Activated naive CD4-positive, alpha-beta T cell treated with anti-CD3 and anti-CD28 coated beads for 36 hours (primary cell): ENCODE measurements around the gene NAPSA. TPM values are rescaled to one million over a fixed set of nuclear protein-coding genes. Genes with fewer than 3 reads are reported as not detected.

ENCODE experiments used
- CTCF ChIA-PET: fragments of 350-600 bp; sonication (Branson Sonifier 250); formaldehyde crosslinking; loops from one replicate; lab custom pipeline; 2021; ENCODE audit warnings: antibody characterized with exemption; lab: Charles Lee
- DNase-seq: peaks from one replicate; pipeline ENCODE4 v3.0.0-alpha.2; 2020
- H3K27ac Mint-ChIP-seq: one replicate; pipeline ENCODE4 v1.8.0; 2021; ENCODE audit warnings: mild to moderate bottlenecking, mixed read lengths
- H3K27me3 Mint-ChIP-seq: one replicate; pipeline ENCODE4 v1.8.0; 2021; ENCODE audit warnings: low read depth, mixed read lengths
- H3K36me3 Mint-ChIP-seq: one replicate; pipeline ENCODE4 v1.8.0; 2021; ENCODE audit warnings: low read depth, mixed read lengths
- H3K4me1 Mint-ChIP-seq: one replicate; pipeline ENCODE4 v1.8.0; 2021; ENCODE audit warnings: low read depth, mixed read lengths
- H3K4me3 Mint-ChIP-seq: one replicate; pipeline ENCODE4 v1.8.0; 2021; ENCODE audit warnings: mild to moderate bottlenecking, moderate library complexity, mixed read lengths
- H3K9me3 Mint-ChIP-seq: one replicate; pipeline ENCODE4 v1.8.0; 2021; ENCODE audit warnings: mixed read lengths
- intact Hi-C: fragments of 100-400 bp; cut with micrococcal nuclease; formaldehyde crosslinking; loops from one replicate; pipeline ENCODE4 v1.15.1; 2023
- total RNA-seq, 2 experiments: library from RNA; stranded (reverse); gene quantifications; one replicate each; pipeline ENCODE4 v1.2.3, GENCODE V29; 2021

Gene NAPSA
- total RNA-seq, 2 experiments from 2014 or later, result 40.2 to 41.0 TPM

DNA sequence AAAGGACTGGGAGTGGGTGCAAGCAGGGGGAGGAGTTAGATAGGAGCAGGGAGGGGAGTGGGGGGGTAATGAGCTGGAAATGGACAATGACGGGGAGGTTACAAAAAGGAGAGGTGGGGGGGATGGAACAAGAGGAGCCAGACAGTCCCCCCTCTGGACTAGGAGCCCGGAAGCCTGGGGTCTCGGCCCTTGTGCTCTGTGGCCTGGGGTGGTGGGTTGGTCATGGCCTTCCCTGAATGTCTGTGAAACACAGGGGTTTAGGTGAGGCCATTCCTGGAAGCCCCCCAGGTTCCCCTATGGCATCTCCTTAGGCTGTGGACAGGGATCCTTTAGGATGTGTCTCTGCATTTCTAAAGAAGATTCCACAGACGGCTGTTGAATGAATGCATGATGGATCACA, 48.3 kb downstream of the NAPSA start:
- Mint-ChIP-seq H3K36me3 (no peaks in the 10 kb centered on the region), H3K27me3 (peaks cover 47% of the 10 kb centered on the region), H3K4me1 (peaks cover 14% of the 10 kb centered on the region), H3K9me3 (no peaks in the 10 kb centered on the region), H3K27ac (no peak overlapping the region), H3K4me3 (no peak overlapping the region)
- intact Hi-C loops, result loop anchor here (2.0 kb wide), 1 partner anchor 16 kb away; no protein-coding TSS in a partner anchor
- CTCF ChIA-PET, result no interaction called here
- DNase-seq, result no peak

- Mint-ChIP-seq H3K36me3 (no peaks in the 10 kb centered on the region), H3K4me3 (no peak overlapping the region), H3K27ac (no peak overlapping the region), H3K27me3 (peaks cover 54% of the 10 kb centered on the region), H3K4me1 (peaks cover 14% of the 10 kb centered on the region), H3K9me3 (no peaks in the 10 kb centered on the region)
- intact Hi-C loops, result loop anchor here (2.0 kb wide), 1 partner anchor 15 kb away; no protein-coding TSS in a partner anchor
- CTCF ChIA-PET, result interaction anchor here (0.6 kb wide), 1 partner anchor 46 kb away, joined by 3 read pairs; no protein-coding TSS in a partner anchor
- peak; percentile 70 for DNase-seq
These were observed 49.5 kb downstream of the NAPSA start for GRCh38 chr19:50315773-50316448.

- H3K4me3 Mint-ChIP-seq, result no peak overlapping the region
- H3K27ac Mint-ChIP-seq, result no peak overlapping the region
- intact Hi-C loops, result no loop called here
- no peaks in the 10 kb centered on the region for H3K9me3 Mint-ChIP-seq
- peaks cover 14% of the 10 kb centered on the region for H3K4me1 Mint-ChIP-seq
- no peaks in the 10 kb centered on the region for H3K36me3 Mint-ChIP-seq
- no peak for DNase-seq
- CTCF ChIA-PET, result no interaction called here
- peaks cover 63% of the 10 kb centered on the region for H3K27me3 Mint-ChIP-seq
These were observed 50.4 kb downstream of the NAPSA start for GRCh38 chr19:50314724-50315708.

DNA sequence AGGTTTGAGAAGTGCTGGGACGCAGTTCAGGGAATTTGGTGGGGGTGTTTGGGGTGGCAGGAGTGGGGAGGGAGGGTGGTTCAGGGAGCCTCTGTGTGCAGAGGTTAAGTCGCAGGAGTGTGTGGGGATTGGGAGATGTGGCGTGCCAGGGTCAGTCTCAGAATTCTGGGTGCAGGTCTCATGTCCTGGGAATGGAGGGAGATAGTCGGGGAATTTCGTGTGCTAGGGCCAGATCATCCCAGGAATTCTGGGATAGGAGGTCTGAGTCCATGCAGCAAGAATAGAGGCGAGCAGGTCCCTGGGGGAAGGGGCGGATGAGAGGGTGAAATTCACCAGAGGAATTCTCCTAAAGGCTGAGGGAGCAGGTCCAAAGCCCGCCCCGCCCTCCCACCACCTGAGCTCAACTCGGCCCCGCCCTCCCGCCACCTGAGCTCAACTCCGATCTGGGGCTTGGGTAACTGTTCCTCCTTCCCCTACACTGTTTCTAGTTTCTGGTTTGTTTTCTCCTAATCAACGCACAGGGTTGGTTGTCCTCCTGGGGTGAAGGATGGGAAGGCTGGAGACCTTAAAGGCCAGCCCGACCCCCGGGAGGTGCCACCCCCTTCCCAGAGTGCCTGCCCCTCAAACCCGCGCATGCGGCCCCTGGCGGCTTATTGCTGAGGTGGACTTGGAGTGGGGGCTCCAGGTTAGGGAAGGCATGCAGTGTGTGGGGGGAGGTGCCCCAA, 51.5 kb downstream of the NAPSA start:
- no peak for DNase-seq
- H3K9me3 Mint-ChIP-seq, result no peaks in the 10 kb centered on the region
- peaks cover 14% of the 10 kb centered on the region for H3K4me1 Mint-ChIP-seq
- intact Hi-C loops, result no loop called here
- H3K27ac Mint-ChIP-seq, result no peak overlapping the region
- no peaks in the 10 kb centered on the region for H3K36me3 Mint-ChIP-seq
- CTCF ChIA-PET, result no interaction called here
- peaks cover 64% of the 10 kb centered on the region for H3K27me3 Mint-ChIP-seq
- H3K4me3 Mint-ChIP-seq, result no peak overlapping the region

- no peak for DNase-seq
- H3K27me3 Mint-ChIP-seq, result peaks cover 70% of the 10 kb centered on the region
- no peaks in the 10 kb centered on the region for H3K36me3 Mint-ChIP-seq
- intact Hi-C loops, result no loop called here
- H3K4me1 Mint-ChIP-seq, result peaks cover 14% of the 10 kb centered on the region
- H3K9me3 Mint-ChIP-seq, result no peaks in the 10 kb centered on the region
- H3K27ac Mint-ChIP-seq, result no peak overlapping the region
- CTCF ChIA-PET, result interaction anchor here (0.6 kb wide), 1 partner anchor 54 kb away, joined by 3 read pairs; no protein-coding TSS in a partner anchor
- H3K4me3 Mint-ChIP-seq, result no peak overlapping the region
These were observed 52.2 kb downstream of the NAPSA start for GRCh38 chr19:50312967-50313811.

- no peaks in the 10 kb centered on the region for H3K9me3 Mint-ChIP-seq
- DNase-seq, result no peak
- peaks cover 73% of the 10 kb centered on the region for H3K27me3 Mint-ChIP-seq
- H3K4me1 Mint-ChIP-seq, result peaks cover 14% of the 10 kb centered on the region
- H3K4me3 Mint-ChIP-seq, result no peak overlapping the region
- H3K36me3 Mint-ChIP-seq, result no peaks in the 10 kb centered on the region
- H3K27ac Mint-ChIP-seq, result no peak overlapping the region
- CTCF ChIA-PET, result no interaction called here
- intact Hi-C loops, result no loop called here
These were observed 53.5 kb downstream of the NAPSA start for GRCh38 chr19:50311723-50312635.

GRCh38 chr19:50310759-50311465, 54.5 kb downstream of the NAPSA start:
- no peaks in the 10 kb centered on the region for H3K36me3 Mint-ChIP-seq
- no peak overlapping the region for H3K4me3 Mint-ChIP-seq
- no peak overlapping the region for H3K27ac Mint-ChIP-seq
- no peaks in the 10 kb centered on the region for H3K9me3 Mint-ChIP-seq
- peaks cover 66% of the 10 kb centered on the region for H3K27me3 Mint-ChIP-seq
- CTCF ChIA-PET, result no interaction called here
- no peak for DNase-seq
- H3K4me1 Mint-ChIP-seq, result peaks cover 11% of the 10 kb centered on the region
- intact Hi-C loops, result no loop called here

- peaks cover 4% of the 10 kb centered on the region for H3K4me1 Mint-ChIP-seq
- H3K36me3 Mint-ChIP-seq, result no peaks in the 10 kb centered on the region
- H3K27ac Mint-ChIP-seq, result no peak overlapping the region
- CTCF ChIA-PET, result no interaction called here
- intact Hi-C loops, result no loop called here
- no peak overlapping the region for H3K4me3 Mint-ChIP-seq
- H3K27me3 Mint-ChIP-seq, result peaks cover 67% of the 10 kb centered on the region
- H3K9me3 Mint-ChIP-seq, result no peaks in the 10 kb centered on the region
- no peak for DNase-seq
These were observed 55.9 kb downstream of the NAPSA start for GRCh38 chr19:50309396-50310125.

DNA sequence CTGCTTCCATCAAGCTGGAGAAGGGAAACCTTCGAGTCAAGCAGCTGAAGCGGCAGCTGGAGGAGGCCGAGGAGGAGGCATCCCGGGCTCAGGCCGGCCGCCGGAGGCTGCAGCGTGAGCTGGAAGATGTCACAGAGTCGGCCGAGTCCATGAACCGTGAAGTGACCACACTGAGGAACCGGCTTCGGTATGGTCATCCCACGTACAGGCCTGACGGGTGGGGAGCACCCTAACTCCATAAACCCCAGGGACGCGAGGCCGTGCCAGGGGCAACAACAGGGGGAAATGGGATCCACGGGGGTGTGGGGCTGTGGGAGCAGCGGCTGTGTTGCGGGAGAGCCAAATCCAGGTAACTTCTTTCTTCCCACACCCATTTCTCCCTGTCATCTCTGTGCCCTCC, 56.4 kb downstream of the NAPSA start:
- CTCF ChIA-PET, result no interaction called here
- H3K4me1 Mint-ChIP-seq, result peaks cover 4% of the 10 kb centered on the region

More for the DNA sequence above, 56.4 kb downstream of the NAPSA start:
- intact Hi-C loops, result no loop called here
- H3K4me3 Mint-ChIP-seq, result no peak overlapping the region
- H3K9me3 Mint-ChIP-seq, result no peaks in the 10 kb centered on the region
- no peak overlapping the region for H3K27ac Mint-ChIP-seq
- H3K27me3 Mint-ChIP-seq, result peaks cover 63% of the 10 kb centered on the region
- no peaks in the 10 kb centered on the region for H3K36me3 Mint-ChIP-seq
- DNase-seq, result no peak
